HepG2 (cell line): Measurements from ENCODE around the gene RNF5. TPM values are rescaled to one million over a fixed set of nuclear protein-coding genes. Genes with fewer than 3 reads are reported as not detected.
A peak's percentile ranks its signal among the peaks of the same experiment; 100 is the strongest.

Source experiments
- ATAC-seq: fragments of 200-7000 bp; cut with Tn5 transposase; 3 replicates; pipeline ENCODE4 v1.9.1; 2020; ENCODE audit warnings: mild to moderate bottlenecking, moderate library complexity
- BruUV-seq: library from RNA; stranded (reverse); fragments of 400-500 nt; replicated peaks from 2 replicates; lab custom pipeline; 2021; lab: Mats Ljungman, UMichigan
- CTCF ChIA-PET: fragments of 300-600 bp; formaldehyde crosslinking; extraction: SDS; loops from one replicate; lab custom pipeline; 2021; ENCODE audit warnings: low total read pairs, inconsistent platforms, low intra/inter-chr PET ratio; lab: Yijun Ruan, JAX
- POLR2A ChIA-PET: fragments of 350-600 bp; sonication (Branson Sonifier 250); formaldehyde crosslinking; loops from one replicate; lab custom pipeline; 2020; ENCODE audit warnings: antibody characterized with exemption, inconsistent platforms; lab: Yijun Ruan, JAX
- DNase-seq: peaks from one replicate; pipeline ENCODE4 v3.0.0-alpha.2; 2015; ENCODE audit warnings: low spot score
- FAIRE-seq: peaks from 3 replicates; lab custom pipeline; 2011; peaks lifted over from hg19 to GRCh38; lab: Jason Lieb, UNC
- H2AFZ ChIP-seq: one replicate; pipeline ENCODE4 v1.6.1; 2011; ENCODE audit warnings: low read length, inconsistent platforms
- H3K27ac ChIP-seq: fragments of 300-600 bp; 3 replicates; pipeline ENCODE4 v1.8.0; 2011; ENCODE audit warnings: mixed run types, mild to moderate bottlenecking, mixed read lengths, low read length, inconsistent platforms; ENCODE audit not compliant: insufficient read depth; ENCODE audit errors: extremely low read length
- H3K27me3 ChIP-seq, 2 experiments: fragments of 200-600 bp in 1 of 2; 2 replicates in 1 of 2; 3 replicates in 1 of 2; pipeline versions ENCODE4 v1.6.0 to v1.8.0; 2011; ENCODE audit warnings: low read length in 2 of 2, mild to moderate bottlenecking in 2 of 2, moderate library complexity in 2 of 2, inconsistent platforms in 1 of 2; ENCODE audit not compliant: insufficient read depth in 2 of 2, control insufficient read depth in 1 of 2
- H3K36me3 ChIP-seq, 2 experiments: fragments of 200-600 bp in 1 of 2; replicated peaks in 1 of 2; 2 replicates in 1 of 2; 3 replicates in 1 of 2; pipeline versions ENCODE4 v1.5.1 to v1.8.0; 2011; ENCODE audit warnings: low read length in 2 of 2, inconsistent platforms in 1 of 2; ENCODE audit not compliant: insufficient read depth in 2 of 2, control insufficient read depth in 1 of 2
- H3K4me1 ChIP-seq: 2 replicates; pipeline ENCODE4 v1.5.1; 2012; ENCODE audit warnings: low read length, inconsistent platforms; ENCODE audit not compliant: insufficient read depth
- H3K4me2 ChIP-seq: 2 replicates; pipeline ENCODE4 v1.6.0; 2011; ENCODE audit warnings: low read depth, low read length, inconsistent platforms
- H3K4me3 ChIP-seq, 3 experiments: fragments of 200-600 bp in 1 of 3; sonication (generic), shearing (Covaris generic) in 1 of 3; replicated peaks in 1 of 3; 2 replicates each; pipeline ENCODE4 v1.5.1; 2011 to 2016; ENCODE audit warnings: low read length in 3 of 3, inconsistent platforms in 2 of 3, low read depth in 2 of 3, mild to moderate bottlenecking in 2 of 3, control low read depth in 1 of 3, mixed read lengths in 1 of 3; ENCODE audit not compliant: insufficient read depth in 1 of 3
- H3K79me2 ChIP-seq: one replicate; pipeline ENCODE4 v1.6.1; 2011; ENCODE audit warnings: low read length, inconsistent platforms; ENCODE audit not compliant: insufficient read depth
- H3K9ac ChIP-seq: 2 replicates; pipeline ENCODE4 v1.6.0; 2011; ENCODE audit warnings: mild to moderate bottlenecking, low read depth, low read length, inconsistent platforms; ENCODE audit not compliant: insufficient read depth
- H3K9me3 ChIP-seq: 2 replicates; pipeline ENCODE4 v1.5.1; 2012; ENCODE audit warnings: mild to moderate bottlenecking, low read length
- H4K20me1 ChIP-seq: 2 replicates; pipeline ENCODE4 v1.6.0; 2011; ENCODE audit warnings: inconsistent platforms, mild to moderate bottlenecking, low read length, moderate library complexity; ENCODE audit not compliant: insufficient read depth
- CREM ChIP-seq, 2 experiments: sonication (generic) in 1 of 2; formaldehyde crosslinking in 1 of 2; IDR thresholded peaks; 2 replicates each; pipeline versions ENCODE4 v1.4.0 to v1.6.1; 2016 to 2020; ENCODE audit warnings: antibody characterized with exemption in 1 of 2, mild to moderate bottlenecking in 1 of 2, missing genetic modification reagents in 1 of 2
- CTCF ChIP-seq: sonication (generic); formaldehyde crosslinking; IDR thresholded peaks from 2 replicates; pipeline ENCODE4 v1.5.0; 2020; ENCODE audit warnings: mild to moderate bottlenecking, missing genetic modification reagents, moderate library complexity
- FOSL2 ChIP-seq: sonication (generic); formaldehyde crosslinking; IDR thresholded peaks from 2 replicates; pipeline ENCODE4 v1.4.0; 2020; ENCODE audit warnings: missing genetic modification reagents
- POGZ ChIP-seq: sonication (generic); formaldehyde crosslinking; IDR thresholded peaks from 2 replicates; pipeline ENCODE4 v1.4.0; 2020; ENCODE audit warnings: mild to moderate bottlenecking, missing genetic modification reagents
- SNAPC5 ChIP-seq: sonication (generic); formaldehyde crosslinking; IDR thresholded peaks from 2 replicates; pipeline ENCODE4 v1.8.1; 2023; ENCODE audit warnings: mild to moderate bottlenecking, missing genetic modification reagents, borderline replicate concordance
- STAG1 ChIP-seq: sonication (generic); formaldehyde crosslinking; IDR thresholded peaks from 2 replicates; pipeline ENCODE4 v1.4.0; 2020; ENCODE audit warnings: missing genetic modification reagents
- ZNF264 ChIP-seq: sonication (generic); formaldehyde crosslinking; IDR thresholded peaks from 2 replicates; pipeline ENCODE4 v1.4.0; 2020; ENCODE audit warnings: missing genetic modification reagents
- ZNF383 ChIP-seq: sonication (generic); formaldehyde crosslinking; IDR thresholded peaks from 2 replicates; pipeline ENCODE4 v1.4.0; 2020; ENCODE audit warnings: missing genetic modification reagents, mild to moderate bottlenecking, borderline replicate concordance
- WGBS: methylation state at CpG from one replicate; pipeline ENCODE4 v1.1.6; 2017; ENCODE audit warnings: low lambda C conversion rate; 5-methylcytosine and 5-hydroxymethylcytosine counted together
- in situ Hi-C: cut with HindIII; loops from 2 replicates; pipeline ENCODE4 v1.10.0; 2017; ENCODE audit warnings: low pct_unique_long_range_greater_than_20kb; ENCODE audit not compliant: extremely low pct_ligation_motif_present
- intact Hi-C: fragments of 100-400 bp; cut with micrococcal nuclease; formaldehyde crosslinking; loops from one replicate; pipeline ENCODE4 v1.10.0; 2022; ENCODE audit not compliant: unreplicated experiment
- polyA plus RNA-seq, 8 experiments: library from polyadenylated mRNA; depleted of rRNA in 3 of 8; stranded (reverse) in 7 of 8; unstranded in 1 of 8; fragments of >200 nt; fragmentation: Illumina TruSeq in 4 of 8; extraction: Trizol in 4 of 8; gene quantifications; 2 replicates each; pipeline versions ENCODE4 v1.2.1 to v1.2.3, GENCODE V29; 2011 to 2016; ENCODE audit warnings: low read depth in 4 of 8, missing spikeins in 1 of 8, mixed read lengths in 1 of 8; ENCODE audit not compliant: insufficient read depth in 1 of 8
- total RNA-seq, 5 experiments: library from RNA; depleted of rRNA; stranded (reverse); fragments of >200 nt; fragmentation: Illumina TruSeq; extraction: Trizol; gene quantifications; 2 replicates each; pipeline ENCODE4 v1.2.3, GENCODE V29; 2016; ENCODE audit warnings: low read depth in 1 of 5

Gene RNF5
- total and polyA plus RNA-seq, 2 of the 13 experiments (the other 11 are each of a cell fraction or from before 2014, with no cell fraction given): 98.0 to 131 TPM

GRCh38 chr6:32146687-32147086 is 31.5 kb upstream of the RNF5 start:
- no peak for TF ChIP-seq POGZ (CRISPR knock-in tag)
- TF ChIP-seq ZNF383 (CRISPR knock-in tag): no peak
- no peak for TF ChIP-seq CREM (IDR thresholded peaks at IDR 0.05)
- no peak for TF ChIP-seq CREM (CRISPR knock-in tag; IDR thresholded peaks at IDR 0.05)
- TF ChIP-seq SNAPC5 (CRISPR knock-in tag): no peak
- TF ChIP-seq FOSL2 (CRISPR knock-in tag): no peak
- 41% methylated on average over 4 of the region's 4 CpGs for WGBS
- no peak overlapping the region for H3K4me3 ChIP-seq
- no peaks in the 10 kb centered on the region for H3K36me3 ChIP-seq
- no TSS peak for BruUV-seq
- H3K9me3 ChIP-seq: no peaks in the 10 kb centered on the region
- H3K9ac ChIP-seq: no peak overlapping the region
- no peak for DNase-seq
- no peaks in the 10 kb centered on the region for H3K79me2 ChIP-seq
- peak overlapping the region; percentile 29 for H2AFZ ChIP-seq
- intact Hi-C loops: no loop called here
- POLR2A ChIA-PET: no interaction called here
- no peak overlapping the region for H3K4me2 ChIP-seq
- peaks cover 0 to 5% of the 10 kb centered on the region in 2 experiments; a peak in 1 of 5 replicates for H3K27me3 ChIP-seq
- H3K4me1 ChIP-seq: peaks cover 16% of the 10 kb centered on the region
- H3K27ac ChIP-seq: no peak overlapping the region
- ATAC-seq: no peak
- H4K20me1 ChIP-seq: no peaks in the 10 kb centered on the region
- CTCF ChIA-PET: no interaction called here
- FAIRE-seq: no peak
- in situ Hi-C loops: no loop called here

GRCh38 chr6:32147401-32148132 is 30.6 kb upstream of the RNF5 start:
- Histone ChIP-seq H4K20me1 (no peaks in the 10 kb centered on the region), H3K4me2 (no peak overlapping the region), H3K9ac (no peak overlapping the region), H3K4me1 (peaks cover 13% of the 10 kb centered on the region), H3K9me3 (no peaks in the 10 kb centered on the region), H3K27ac (no peak overlapping the region), H3K4me3 (no peak overlapping the region), H3K36me3 (no peaks in the 10 kb centered on the region), H3K79me2 (no peaks in the 10 kb centered on the region), H2AFZ (no peak overlapping the region), H3K27me3 (peaks cover 0 to 5% of the 10 kb centered on the region in 2 experiments; a peak in 1 of 5 replicates)
- BruUV-seq: no TSS peak
- POLR2A ChIA-PET: no interaction called here
- TF ChIP-seq CTCF (CRISPR knock-in tag) (peak; percentile 35; the same call in 1 of the 2 replicates), STAG1 (CRISPR knock-in tag) (peak; percentile 16; the same call in 1 of the 2 replicates), ZNF264 (CRISPR knock-in tag) (no peak)
- intact Hi-C loops: no loop called here
- CTCF ChIA-PET: no interaction called here
- ATAC-seq: peak; percentile 15; the same call in 2 of the 3 replicates
- no peak for DNase-seq
- WGBS: 80% methylated on average over 4 of the region's 4 CpGs
- in situ Hi-C loops: no loop called here
- no peak for FAIRE-seq
